IMR-90 (cell line): ENCODE data around the gene ACTRT2. TPM values are rescaled to one million over a fixed set of nuclear protein-coding genes. Genes with fewer than 3 reads are reported as not detected.

Source experiments
- ATAC-seq: fragments of 200-7000 bp; cut with Tn5 transposase; 2 replicates; pipeline ENCODE4 v1.9.1; 2020; ENCODE audit warnings: low read depth, mild to moderate bottlenecking, moderate library complexity
- BruUV-seq: library from RNA; stranded (reverse); fragments of 400-500 nt; replicated peaks from 2 replicates; lab custom pipeline; 2021; lab: Mats Ljungman, UMichigan
- CTCF ChIA-PET: fragments of 300-600 bp; formaldehyde crosslinking; extraction: SDS; loops from one replicate; lab custom pipeline; 2021; ENCODE audit warnings: antibody characterized with exemption; lab: Yijun Ruan, JAX
- POLR2A ChIA-PET: fragments of 300-600 bp; sonication (Branson Sonifier 250); formaldehyde crosslinking; loops from one replicate; lab custom pipeline; 2022; ENCODE audit warnings: antibody characterized with exemption; ENCODE audit not compliant: unreplicated experiment; lab: Charles Lee
- DNase-seq: peaks from one replicate; pipeline ENCODE4 v3.0.0; 2013
- H2AFZ ChIP-seq: replicated peaks from 2 replicates; pipeline ENCODE3; 2013; ENCODE audit warnings: low read length, mild to moderate bottlenecking; ENCODE audit not compliant: poor library complexity
- H2AK5ac ChIP-seq: 2 replicates; pipeline ENCODE4 v1.6.1; 2013; ENCODE audit warnings: low read depth, low read length, inconsistent platforms
- H2AK9ac ChIP-seq: replicated peaks from 2 replicates; pipeline ENCODE3; 2013; ENCODE audit warnings: mild to moderate bottlenecking, low read depth, low read length, moderate library complexity; ENCODE audit not compliant: poor library complexity
- H2BK120ac ChIP-seq: 2 replicates; pipeline ENCODE4 v1.6.1; 2013; ENCODE audit warnings: low read depth, low read length, inconsistent platforms
- H2BK15ac ChIP-seq: 3 replicates; pipeline ENCODE4 v1.6.1; 2013; ENCODE audit warnings: low read depth, low read length, inconsistent platforms
- H2BK20ac ChIP-seq: 2 replicates; pipeline ENCODE4 v1.6.1; 2013; ENCODE audit warnings: low read depth, mild to moderate bottlenecking, inconsistent platforms, low read length, moderate library complexity
- H2BK5ac ChIP-seq: 2 replicates; pipeline ENCODE4 v1.6.1; 2013; ENCODE audit warnings: mild to moderate bottlenecking, low read depth, low read length, inconsistent platforms; ENCODE audit not compliant: poor library complexity, severe bottlenecking
- H3K14ac ChIP-seq: replicated peaks from 2 replicates; pipeline ENCODE4 v1.6.1; 2013; ENCODE audit warnings: low read depth, low read length, inconsistent platforms
- H3K18ac ChIP-seq: 2 replicates; pipeline ENCODE4 v1.6.1; 2013; ENCODE audit warnings: low read depth, low read length, control low read depth
- H3K23ac ChIP-seq: 2 replicates; pipeline ENCODE4 v1.6.1; 2013; ENCODE audit warnings: low read depth, low read length, inconsistent platforms
- H3K27ac ChIP-seq: 2 replicates; pipeline ENCODE4 v1.5.1; 2013; ENCODE audit warnings: mild to moderate bottlenecking, control low read depth, low read length; ENCODE audit not compliant: insufficient read depth
- H3K27me3 ChIP-seq: 2 replicates; pipeline ENCODE4 v1.6.1; 2013; ENCODE audit warnings: low read length; ENCODE audit not compliant: control insufficient read depth, insufficient read depth
- H3K36me3 ChIP-seq: 2 replicates; pipeline ENCODE4 v1.6.1; 2013; ENCODE audit warnings: low read length, mixed read lengths; ENCODE audit not compliant: control insufficient read depth, insufficient read depth
- H3K4ac ChIP-seq: 2 replicates; pipeline ENCODE4 v1.6.1; 2013; ENCODE audit warnings: low read depth, low read length, inconsistent platforms
- H3K4me1 ChIP-seq: 2 replicates; pipeline ENCODE4 v1.6.1; 2013; ENCODE audit warnings: low read length, mixed read lengths; ENCODE audit not compliant: control insufficient read depth, insufficient read depth
- H3K4me2 ChIP-seq: 2 replicates; pipeline ENCODE4 v1.6.1; 2013; ENCODE audit warnings: low read depth, mild to moderate bottlenecking, control low read depth, low read length, moderate library complexity
- H3K4me3 ChIP-seq: 2 replicates; pipeline ENCODE4 v1.5.1; 2013; ENCODE audit warnings: low read depth, mild to moderate bottlenecking, control low read depth, low read length, moderate library complexity; ENCODE audit not compliant: insufficient read depth
- H3K56ac ChIP-seq: 2 replicates; pipeline ENCODE4 v1.6.1; 2013; ENCODE audit warnings: low read length, inconsistent platforms; ENCODE audit not compliant: insufficient read depth; ENCODE audit errors: extremely low read depth
- H3K79me1 ChIP-seq, 2 experiments: 2 replicates each; pipeline ENCODE4 v1.6.1; 2013; ENCODE audit warnings: low read length in 2 of 2, inconsistent platforms in 1 of 2, low read depth in 1 of 2
- H3K9ac ChIP-seq: 2 replicates; pipeline ENCODE4 v1.6.1; 2013; ENCODE audit warnings: low read depth, low read length, control low read depth
- H3K9me1 ChIP-seq: 2 replicates; pipeline ENCODE4 v1.6.1; 2013; ENCODE audit warnings: low read length, inconsistent platforms; ENCODE audit not compliant: insufficient read depth
- H3K9me3 ChIP-seq: 2 replicates; pipeline ENCODE4 v1.6.1; 2013; ENCODE audit warnings: low read length; ENCODE audit not compliant: control insufficient read depth, insufficient read depth
- H4K20me1 ChIP-seq: 2 replicates; pipeline ENCODE4 v1.6.1; 2013; ENCODE audit warnings: low read length, inconsistent platforms; ENCODE audit not compliant: insufficient read depth
- H4K5ac ChIP-seq: 2 replicates; pipeline ENCODE4 v1.6.1; 2013; ENCODE audit warnings: mild to moderate bottlenecking, low read depth, low read length, control low read depth
- H4K8ac ChIP-seq, 2 experiments: 2 replicates each; pipeline ENCODE4 v1.6.1; 2013; ENCODE audit warnings: low read depth in 2 of 2, low read length in 2 of 2, control low read depth in 1 of 2, inconsistent platforms in 1 of 2
- H4K91ac ChIP-seq: 2 replicates; pipeline ENCODE4 v1.6.1; 2013; ENCODE audit warnings: low read depth, low read length, inconsistent platforms; ENCODE audit not compliant: insufficient read depth
- BHLHE40 ChIP-seq: fragments of 150-350 bp; IDR thresholded peaks from 2 replicates; pipeline ENCODE4 v1.6.1; 2016; ENCODE audit warnings: mild to moderate bottlenecking, low read depth, low read length
- CEBPB ChIP-seq: IDR thresholded peaks from 2 replicates; pipeline ENCODE4 v1.6.1; 2012; ENCODE audit warnings: low read depth, low read length, improper control_type of control experiment
- CTCF ChIP-seq: conservative IDR thresholded peaks from 2 replicates; pipeline ENCODE4 v1.5.1; 2012; ENCODE audit warnings: mild to moderate bottlenecking, low read depth, low read length, improper control_type of control experiment
- FOS ChIP-seq: fragments of 150-350 bp; IDR thresholded peaks from 2 replicates; pipeline ENCODE4 v1.6.1; 2016; ENCODE audit warnings: low read depth, low read length
- MXI1 ChIP-seq: IDR thresholded peaks from 2 replicates; pipeline ENCODE4 v1.6.1; 2012; ENCODE audit warnings: low read depth, mild to moderate bottlenecking, low read length, moderate library complexity, borderline replicate concordance
- RAD21 ChIP-seq: IDR thresholded peaks from 2 replicates; pipeline ENCODE4 v1.6.1; 2012; ENCODE audit warnings: low read length, improper control_type of control experiment
- WGBS, 2 experiments: methylation state at CpG; one replicate each; pipeline versions ENCODE4 v1.1.5 to v1.1.7; 2013; ENCODE audit warnings: missing lambda C conversion rate in 2 of 2; ENCODE audit not compliant: insufficient read length in 1 of 2; ENCODE audit errors: extremely low coverage in 2 of 2; 5-methylcytosine and 5-hydroxymethylcytosine counted together
- dilution Hi-C: fragments of 300-500 bp; cut with HindIII; formaldehyde crosslinking; loops from one replicate; pipeline ENCODE4 v1.14.3; 2018; ENCODE audit warnings: low sequenced_read_pairs; ENCODE audit not compliant: unreplicated experiment
- in situ Hi-C: fragments of 300-500 bp; cut with MboI; formaldehyde crosslinking; loops from 3 replicates; pipeline ENCODE4 v1.14.3; 2019; ENCODE audit warnings: low sequenced_read_pairs, inconsistent platforms, mixed read lengths
- intact Hi-C: fragments of 100-400 bp; cut with micrococcal nuclease; formaldehyde crosslinking; loops from 2 replicates; pipeline ENCODE4 v1.10.0; 2022
- polyA plus RNA-seq, 3 experiments: library from polyadenylated mRNA; depleted of rRNA; stranded (reverse); fragments of >200 nt; gene quantifications; 2 replicates each; pipeline ENCODE4 v1.2.3, GENCODE V29; 2012; ENCODE audit warnings: low replicate concordance in 1 of 3
- total RNA-seq: library from RNA; depleted of rRNA; stranded (reverse); fragments of >200 nt; gene quantifications from 2 replicates; pipeline ENCODE4 v1.2.3, GENCODE V29; 2012

Gene ACTRT2
- total and polyA plus RNA-seq, 2 of the 4 experiments (the other 2 are of a cell fraction) = not detected

GRCh38 chr1:3026581-3027391 is 5.5 kb downstream of the ACTRT2 start:
- H2BK120ac ChIP-seq = no peak overlapping the region
- no peak overlapping the region for H3K4ac ChIP-seq
- BruUV-seq = no TSS peak
- H4K8ac ChIP-seq = no peak overlapping the region
- H3K18ac ChIP-seq = no peak overlapping the region
- no peak overlapping the region for H3K27ac ChIP-seq
- H2AFZ ChIP-seq = no peak overlapping the region
- ChIA-PET CTCF (no interaction called here), POLR2A (no interaction called here)
- no peak overlapping the region for H3K9ac ChIP-seq
- no peak for TF ChIP-seq BHLHE40
- TF ChIP-seq RAD21 = no peak
- TF ChIP-seq CTCF = no peak
- TF ChIP-seq MXI1 = no peak
- TF ChIP-seq CEBPB = no peak
- no peak for TF ChIP-seq FOS
- H3K4me2 ChIP-seq = no peak overlapping the region
- H3K36me3 ChIP-seq = no peaks in the 10 kb centered on the region
- H2BK15ac ChIP-seq = no peak overlapping the region
- H4K5ac ChIP-seq = no peak overlapping the region
- H2BK5ac ChIP-seq = no peak overlapping the region
- no peaks in the 10 kb centered on the region for H3K9me1 ChIP-seq
- peaks cover 58% of the 10 kb centered on the region for H3K9me3 ChIP-seq
- H3K27me3 ChIP-seq = no peaks in the 10 kb centered on the region
- DNase-seq = no peak
- dilution Hi-C loops = no loop called here
- WGBS, 2 experiments = 20% methylated on average over 1 of the region's 11 CpGs; no CpG with 5 or more reads in 1 of the 2 experiments
- ATAC-seq = no peak
- no peaks in the 10 kb centered on the region for H3K79me1 ChIP-seq
- H3K4me3 ChIP-seq = no peak overlapping the region
- H2AK9ac ChIP-seq = no peak overlapping the region
- no peak overlapping the region for H3K14ac ChIP-seq
- intact Hi-C loops = no loop called here
- no peak overlapping the region for H3K56ac ChIP-seq
- H4K91ac ChIP-seq = no peak overlapping the region
- no peak overlapping the region for H2BK20ac ChIP-seq
- no peak overlapping the region for H2AK5ac ChIP-seq
- no peaks in the 10 kb centered on the region for H3K4me1 ChIP-seq
- H3K23ac ChIP-seq = no peak overlapping the region
- H4K20me1 ChIP-seq = no peaks in the 10 kb centered on the region
- in situ Hi-C loops = no loop called here
